HEK293 (cell line): ENCODE results near the gene LASP1.

Experiments
- CTCF ChIP-seq: fragments of 450-650 bp; formaldehyde crosslinking; IDR thresholded peaks from 2 replicates; pipeline ENCODE4 v1.5.1; 2016; ENCODE audit warnings: missing biosample characterization, missing genetic modification characterization
- KLF10 ChIP-seq: fragments of 450-650 bp; IDR thresholded peaks from 2 replicates; pipeline ENCODE4 v1.5.1; 2018; ENCODE audit warnings: missing biosample characterization, mild to moderate bottlenecking, missing genetic modification characterization
- KLF7 ChIP-seq: fragments of 450-650 bp; formaldehyde crosslinking; IDR thresholded peaks from 2 replicates; pipeline ENCODE4 v1.5.1; 2016; ENCODE audit warnings: missing biosample characterization, missing genetic modification characterization, borderline replicate concordance
- MYNN ChIP-seq: fragments of 450-650 bp; formaldehyde crosslinking; IDR thresholded peaks from 2 replicates; pipeline ENCODE4 v1.5.1; 2016; ENCODE audit warnings: missing biosample characterization, missing genetic modification characterization, borderline replicate concordance
- PATZ1 ChIP-seq: fragments of 450-650 bp; formaldehyde crosslinking; IDR thresholded peaks from 2 replicates; pipeline ENCODE4 v1.5.1; 2016; ENCODE audit warnings: missing biosample characterization, missing genetic modification characterization
- REST ChIP-seq: fragments of 450-650 bp; formaldehyde crosslinking; IDR thresholded peaks from 2 replicates; pipeline ENCODE4 v1.5.1; 2016; ENCODE audit warnings: missing biosample characterization, missing genetic modification characterization
- TCF7L2 ChIP-seq: IDR thresholded peaks from 2 replicates; pipeline ENCODE4 v1.6.1; 2011; ENCODE audit warnings: low read depth, mild to moderate bottlenecking, inconsistent platforms, low read length, moderate library complexity, borderline replicate concordance
- ZBTB11 ChIP-seq: fragments of 450-650 bp; formaldehyde crosslinking; conservative IDR thresholded peaks from 2 replicates; pipeline ENCODE4 v1.5.1; 2016; ENCODE audit warnings: low read depth, missing biosample characterization, missing genetic modification characterization
- ZBTB8A ChIP-seq: fragments of 450-650 bp; formaldehyde crosslinking; IDR thresholded peaks from 2 replicates; pipeline ENCODE4 v1.5.1; 2016; ENCODE audit warnings: missing biosample characterization, missing genetic modification characterization
- ZNF16 ChIP-seq: fragments of 450-650 bp; formaldehyde crosslinking; IDR thresholded peaks from 2 replicates; pipeline ENCODE4 v1.5.1; 2016; ENCODE audit warnings: low read depth, missing biosample characterization, missing genetic modification characterization
- ZNF311 ChIP-seq: fragments of 450-650 bp; formaldehyde crosslinking; IDR thresholded peaks from 2 replicates; pipeline ENCODE4 v1.5.1; 2017; ENCODE audit warnings: missing biosample characterization, missing genetic modification characterization, borderline replicate concordance
- ZNF416 ChIP-seq: fragments of 450-650 bp; formaldehyde crosslinking; IDR thresholded peaks from 2 replicates; pipeline ENCODE4 v1.5.1; 2016; ENCODE audit warnings: missing biosample characterization, missing genetic modification characterization
- ZNF473 ChIP-seq: fragments of 450-650 bp; formaldehyde crosslinking; IDR thresholded peaks from 2 replicates; pipeline ENCODE4 v1.5.1; 2017; ENCODE audit warnings: missing biosample characterization, missing genetic modification characterization
- ZNF571 ChIP-seq: fragments of 450-650 bp; formaldehyde crosslinking; IDR thresholded peaks from 2 replicates; pipeline ENCODE4 v1.5.0; 2017; ENCODE audit warnings: missing biosample characterization, missing genetic modification characterization

GRCh38 chr17:38961413-38961812 is 91.6 kb downstream of the LASP1 start:
- TF ChIP-seq ZBTB8A (tag by site-specific recombination) (no peak), CTCF (no peak), REST (tag by site-specific recombination) (no peak), TCF7L2 (no peak), ZNF16 (tag by site-specific recombination) (no peak), PATZ1 (tag by site-specific recombination) (no peak), ZNF473 (no peak), KLF10 (tag by site-specific recombination) (no peak), MYNN (no peak), ZBTB11 (no peak), ZNF311 (no peak), ZNF571 (no peak), KLF7 (no peak), ZNF416 (no peak)
